GM19023 (cell line): ENCODE results near the gene KCTD11.

Experiments
- ATAC-seq: cut with Tn5 transposase; IDR thresholded peaks from one replicate; pipeline ENCODE4 v1.9.1; 2021; ENCODE audit warnings: mild to moderate bottlenecking, moderate library complexity; ENCODE audit not compliant: unreplicated experiment

KCTD11 gene

DNA sequence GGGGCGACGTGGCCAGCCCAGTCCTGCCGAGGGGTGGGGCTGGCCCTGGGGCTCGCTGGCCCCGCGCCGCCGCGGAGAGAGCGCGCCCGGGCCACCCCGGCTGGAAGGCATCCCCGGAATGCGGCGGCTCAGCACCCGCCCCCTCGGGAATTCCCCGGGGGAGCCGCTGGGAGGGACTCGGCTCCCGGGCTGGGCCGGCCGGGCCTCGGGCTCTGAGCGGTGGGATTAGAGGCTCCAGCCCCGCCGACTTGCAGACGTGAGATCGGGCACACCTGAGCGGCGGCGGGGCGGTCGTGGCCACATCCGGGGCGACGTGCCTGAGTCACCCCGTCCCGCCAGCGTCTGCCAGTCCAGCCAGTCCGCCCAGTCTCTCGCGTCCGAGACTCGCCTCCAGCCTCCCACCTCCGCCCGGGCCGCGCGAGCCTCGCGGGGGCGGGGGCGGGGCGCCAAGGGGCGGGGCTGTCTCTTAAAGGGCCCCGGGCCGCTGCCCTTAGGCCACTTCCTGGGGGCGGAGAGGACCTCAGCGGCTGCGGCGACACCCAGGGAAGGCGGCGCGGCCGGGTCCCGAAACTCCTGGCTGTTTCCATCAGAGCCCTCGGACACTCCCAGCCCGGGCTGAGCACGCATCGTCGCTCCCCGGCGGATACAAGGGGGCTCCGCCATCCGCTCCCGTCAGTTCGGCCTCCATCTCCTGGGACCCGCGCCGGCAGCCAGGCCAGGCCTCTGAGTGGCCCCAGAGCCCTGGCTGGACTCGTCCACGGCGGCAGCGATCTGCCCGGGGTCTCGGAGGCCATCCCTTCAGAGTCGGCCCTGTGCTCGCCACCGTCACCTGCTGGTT is at the start of gene KCTD11:
Gene KCTD11, plus strand, starts transcription at position 498 of the 838 bp plus-strand sequence.
- ATAC-seq: peak; percentile 65

DNA sequence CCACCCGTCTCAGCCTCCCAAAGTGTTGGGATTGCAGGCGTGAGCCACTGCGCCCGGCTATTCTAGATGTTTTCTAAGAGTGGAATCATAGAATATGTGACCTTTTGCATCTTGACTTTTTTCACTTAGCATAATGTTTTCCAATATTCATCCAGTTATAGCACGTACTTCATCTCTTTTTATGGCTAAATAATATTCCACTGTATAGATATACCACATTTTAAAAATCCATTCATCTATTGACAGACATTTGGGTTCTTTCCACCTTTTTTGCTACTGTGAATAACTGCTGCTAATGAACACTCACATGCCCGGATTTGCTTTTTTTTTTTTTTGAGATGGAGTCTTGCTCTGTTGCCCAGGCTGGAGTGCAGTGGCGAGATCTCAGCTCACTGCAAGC is 47.8 kb upstream of the KCTD11 start:
- ATAC-seq: no peak

DNA sequence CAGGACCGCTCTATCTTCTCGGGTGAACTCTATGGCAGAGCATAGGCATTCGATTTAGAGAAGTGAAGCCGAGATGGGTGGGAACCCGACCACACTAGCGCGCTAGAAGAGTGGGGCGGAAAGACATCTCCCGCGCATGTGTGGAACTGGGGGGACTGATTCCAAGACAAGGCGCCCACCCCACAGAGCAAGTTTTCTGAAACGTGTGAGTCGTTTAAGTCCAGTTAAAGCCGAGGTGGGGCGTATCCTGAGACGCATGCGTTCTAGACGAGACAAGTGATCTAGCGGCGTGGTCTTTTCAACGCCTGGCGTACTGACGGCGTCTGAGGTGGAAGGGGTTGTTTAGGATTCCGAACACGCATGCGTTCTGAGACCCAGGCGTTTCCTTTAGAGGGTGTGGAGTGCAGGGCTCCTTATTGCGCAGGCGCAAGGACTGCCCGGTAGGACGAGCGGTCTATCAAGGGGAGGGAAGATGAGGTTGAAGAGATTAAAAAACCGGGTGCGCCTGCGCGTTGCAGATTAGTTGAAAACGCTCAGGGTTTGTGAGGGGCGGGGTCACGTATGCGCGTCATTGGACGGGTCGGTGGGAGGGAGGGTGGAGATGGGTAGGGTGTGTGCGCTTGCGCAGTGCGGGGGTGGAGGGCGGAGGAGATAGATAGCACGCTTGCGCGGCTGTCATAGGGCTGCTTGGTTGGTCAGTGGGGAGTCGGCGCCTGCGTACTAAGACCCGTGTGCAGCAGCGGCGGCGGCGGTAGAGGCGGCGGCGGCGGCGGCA is 44.9 kb upstream of the KCTD11 start, which contains the start of gene EIF5A:
Gene EIF5A, plus strand, starts transcription at position 718 of the 775 bp plus-strand sequence. CDS start 2,008 bp downstream, outside the sequence.
- ATAC-seq: peak; percentile 76

DNA sequence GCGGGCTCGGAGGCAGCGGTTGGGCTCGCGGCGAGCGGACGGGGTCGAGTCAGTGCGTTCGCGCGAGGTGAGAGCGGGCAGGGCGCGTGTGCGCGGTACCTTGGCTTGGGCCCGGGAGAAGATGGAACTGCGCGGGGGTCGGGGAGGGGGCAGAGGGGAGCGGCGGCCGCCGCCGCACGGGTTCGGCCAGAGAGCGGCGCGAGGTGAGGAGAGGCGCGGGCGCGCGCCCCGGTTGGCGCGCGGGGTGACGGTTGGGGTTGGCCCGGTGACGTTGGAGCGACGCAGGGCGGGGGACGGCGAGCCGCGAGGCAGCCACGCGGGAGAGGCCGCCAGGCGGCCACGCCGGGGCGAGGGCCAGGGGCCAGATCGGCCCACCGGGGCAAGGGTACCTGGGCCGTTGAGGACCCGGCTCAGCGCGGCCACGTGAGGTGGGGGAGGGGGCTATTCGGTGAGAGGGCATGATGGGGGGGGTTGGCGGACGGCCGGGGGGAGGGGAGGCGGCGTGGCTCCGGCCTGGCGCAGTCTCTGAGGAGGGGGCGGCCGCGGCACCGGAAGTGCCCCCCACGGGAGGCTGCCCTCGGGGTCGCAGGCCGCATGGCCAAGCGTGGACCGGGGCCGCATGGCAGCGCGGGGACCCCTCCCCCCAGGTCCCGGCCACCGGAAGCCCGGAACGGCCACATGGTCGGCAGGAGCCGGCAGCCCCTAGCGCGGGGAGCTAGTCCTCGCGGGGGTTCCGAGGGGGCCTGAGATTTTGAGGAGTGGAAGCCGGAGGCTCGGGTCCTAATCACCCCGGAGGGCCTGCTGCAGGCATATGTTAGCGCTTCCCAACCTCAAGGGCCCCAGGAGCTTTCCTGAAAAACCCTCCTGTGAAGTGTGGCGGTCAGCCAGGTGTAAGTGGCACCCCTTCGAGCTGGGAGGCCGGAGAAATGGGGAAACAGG is 44.0 kb upstream of the KCTD11 start:
- peak; percentile 8 for ATAC-seq

DNA sequence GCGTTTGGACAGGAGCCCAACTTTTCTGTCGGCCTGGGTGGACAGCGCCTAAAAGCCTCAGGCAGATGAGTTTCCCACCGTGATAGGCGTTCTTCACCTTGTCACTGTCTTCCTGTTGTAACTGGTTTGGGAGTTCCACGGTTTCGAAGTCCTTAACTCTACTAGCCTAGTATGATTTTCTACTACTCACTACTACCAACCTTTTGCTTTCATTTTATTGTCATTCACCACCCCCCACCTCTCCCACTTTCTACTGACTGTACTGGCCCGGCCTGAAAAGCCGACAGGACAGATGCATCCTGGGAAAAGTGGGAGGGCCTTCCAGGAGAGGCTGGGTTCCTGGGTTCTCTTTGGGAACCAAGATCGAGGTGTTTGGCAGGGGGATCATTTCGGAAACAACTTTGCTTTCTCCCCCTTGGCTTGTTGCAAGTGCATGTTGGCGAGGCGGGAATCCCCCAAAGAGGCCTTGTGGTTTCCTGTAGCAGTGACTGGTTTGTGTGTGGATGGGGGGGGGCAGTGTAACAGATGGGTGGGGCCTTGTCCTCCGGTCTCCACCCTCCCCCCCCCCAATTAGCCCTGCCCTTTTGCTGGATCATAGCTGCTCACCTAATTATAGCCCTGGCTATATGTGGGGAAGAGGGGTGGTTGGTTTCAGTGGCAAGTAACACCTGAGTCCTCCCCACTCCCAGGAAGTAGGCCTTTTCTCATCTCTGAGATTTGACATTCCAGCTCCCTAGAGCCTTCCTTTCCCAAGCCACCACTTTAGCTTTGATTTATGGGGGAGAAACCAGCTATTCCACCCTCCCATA is 43.1 kb upstream of the KCTD11 start:
- no peak for ATAC-seq

DNA sequence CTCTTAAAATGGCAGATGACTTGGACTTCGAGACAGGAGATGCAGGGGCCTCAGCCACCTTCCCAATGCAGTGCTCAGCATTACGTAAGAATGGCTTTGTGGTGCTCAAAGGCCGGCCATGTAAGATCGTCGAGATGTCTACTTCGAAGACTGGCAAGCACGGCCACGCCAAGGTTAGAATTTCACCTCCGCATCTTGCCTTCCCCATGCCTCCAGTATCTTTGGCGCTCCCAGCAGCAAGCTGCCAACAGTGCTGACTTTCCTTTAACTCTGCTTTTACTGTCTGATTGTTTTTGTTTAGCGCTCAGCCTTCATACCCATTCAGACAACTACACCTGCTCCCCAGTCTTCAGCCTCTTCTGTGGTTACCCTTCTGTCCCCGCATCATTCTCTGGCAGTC is 42.3 kb upstream of the KCTD11 start:
- no peak for ATAC-seq

DNA sequence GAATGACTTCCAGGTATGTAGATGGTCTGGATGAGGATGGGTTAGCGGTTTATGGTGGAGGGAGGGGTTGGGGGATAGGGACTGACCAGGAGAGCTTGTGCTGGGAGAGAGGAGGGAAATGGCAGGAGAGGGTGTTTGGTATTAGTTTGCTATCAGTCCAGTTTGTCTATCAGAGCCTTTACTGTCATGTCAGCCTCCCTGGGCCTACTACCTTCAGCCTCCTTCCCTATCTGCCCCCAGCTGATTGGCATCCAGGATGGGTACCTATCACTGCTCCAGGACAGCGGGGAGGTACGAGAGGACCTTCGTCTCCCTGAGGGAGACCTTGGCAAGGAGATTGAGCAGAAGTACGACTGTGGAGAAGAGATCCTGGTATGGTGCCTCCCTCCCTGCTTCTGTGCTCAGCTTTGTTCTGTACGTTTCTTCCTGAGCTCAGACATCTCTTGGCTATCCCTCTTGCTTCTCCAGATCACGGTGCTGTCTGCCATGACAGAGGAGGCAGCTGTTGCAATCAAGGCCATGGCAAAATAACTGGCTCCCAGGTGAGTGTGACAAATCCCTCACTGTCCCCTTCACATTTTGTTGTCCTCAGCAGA is 40.8 kb upstream of the KCTD11 start:
- ATAC-seq: no peak

DNA sequence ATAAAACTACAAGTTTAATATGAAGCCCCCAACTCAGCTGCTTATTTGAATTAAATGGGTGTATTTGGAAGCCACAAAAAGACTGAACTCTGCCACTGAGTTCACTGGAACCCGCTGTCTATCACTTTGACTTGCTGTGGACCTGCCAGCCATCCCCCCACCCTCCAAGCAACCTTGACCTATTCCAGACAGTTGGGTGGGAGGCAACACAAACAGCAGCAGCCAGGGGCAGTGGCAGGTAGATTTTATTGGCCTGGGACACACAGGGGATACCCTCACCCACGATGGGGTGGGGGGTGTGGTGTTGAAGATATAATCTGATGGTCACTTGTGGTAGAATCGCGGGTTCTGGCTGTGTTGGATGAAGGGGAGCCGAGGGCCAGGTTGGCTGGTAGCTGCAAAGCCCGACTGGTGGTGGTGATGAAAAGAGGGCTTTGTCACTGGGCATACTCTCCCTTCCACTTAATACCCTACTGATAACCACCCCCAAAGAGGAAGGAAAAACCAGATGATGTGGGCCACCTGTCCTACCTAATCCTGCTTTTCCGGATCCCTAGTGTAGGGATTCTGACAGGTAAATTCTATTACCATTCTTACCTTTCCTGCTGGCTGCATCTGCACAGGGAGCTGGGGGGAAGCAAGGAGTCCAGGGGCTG is 39.4 kb upstream of the KCTD11 start:
- no peak for ATAC-seq

DNA sequence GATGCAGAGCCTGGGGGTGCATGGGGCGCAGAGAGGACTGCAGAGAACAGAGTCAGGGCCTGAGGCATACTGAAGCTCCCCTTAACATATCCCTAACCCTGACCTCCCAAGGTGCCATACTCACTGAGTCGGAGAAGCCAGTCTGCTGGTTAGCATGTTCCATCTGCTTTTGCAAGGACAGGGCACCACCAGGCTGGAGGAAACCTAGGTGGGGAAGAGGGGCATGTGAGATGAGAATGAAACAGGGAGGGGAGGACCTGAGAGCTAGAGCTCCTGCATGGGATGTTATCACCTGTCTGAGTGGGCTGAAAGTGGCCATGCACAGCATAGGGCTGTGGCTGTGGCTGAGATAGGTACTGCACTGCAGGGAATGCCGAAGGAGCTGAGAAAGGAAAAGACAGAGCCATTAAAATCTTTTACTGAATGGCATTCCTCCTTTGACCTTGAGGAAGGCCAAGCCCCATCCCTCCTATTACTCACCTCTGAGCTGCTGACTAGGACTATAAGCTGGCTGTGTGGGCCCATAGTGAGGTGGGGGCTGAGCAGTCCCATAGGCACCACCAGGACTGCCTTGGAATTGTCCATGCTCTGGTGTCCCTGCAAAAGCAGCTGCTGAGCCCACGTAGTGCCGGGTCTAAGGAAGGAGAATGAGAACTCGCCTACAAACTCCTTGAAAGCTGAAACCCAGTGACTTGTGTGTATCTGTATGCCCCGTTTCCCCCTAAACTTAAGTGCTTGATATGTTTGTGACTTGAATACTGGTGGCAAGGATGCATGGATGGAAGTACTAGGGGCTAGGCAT is 38.7 kb upstream of the KCTD11 start:
- no peak for ATAC-seq

DNA sequence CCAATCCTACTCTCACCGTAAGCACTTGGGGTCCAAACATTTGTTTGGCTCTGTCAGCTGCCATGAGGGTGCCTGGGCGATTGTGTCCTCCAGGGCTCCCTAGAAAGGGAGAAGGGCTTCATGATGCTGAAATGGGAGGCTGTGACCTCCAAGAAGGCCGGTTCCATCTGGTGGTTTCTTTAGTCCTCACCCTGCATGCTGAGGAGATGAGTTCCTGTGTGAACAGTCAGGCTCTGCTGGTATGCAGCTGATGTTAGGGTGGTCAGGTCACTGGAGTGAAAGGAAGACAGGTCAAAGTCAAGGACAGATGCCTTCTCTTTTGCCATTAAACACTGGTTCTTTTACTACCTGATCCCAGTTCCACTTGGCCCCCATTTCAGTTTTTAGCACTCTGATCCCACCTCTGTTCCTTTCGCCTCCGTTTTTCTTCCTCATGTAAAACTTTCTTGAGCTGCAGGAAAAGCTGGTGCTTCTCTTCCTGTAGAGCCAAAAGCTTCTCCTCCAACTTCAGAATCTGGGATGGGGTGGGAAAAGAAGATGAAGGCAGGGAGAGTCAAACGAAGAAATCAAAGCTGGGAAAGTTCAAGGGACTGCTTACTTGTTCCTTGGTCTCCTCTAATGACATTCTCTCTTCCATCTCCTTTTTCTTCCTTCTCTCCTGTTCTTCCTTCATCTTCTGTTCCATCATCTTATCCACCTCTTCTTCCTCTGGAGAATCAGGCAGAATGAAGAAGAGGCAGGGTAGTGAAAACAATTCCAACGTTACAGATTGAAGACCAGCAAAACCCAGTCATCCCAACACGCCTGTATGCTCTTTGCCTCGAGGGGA is 37.9 kb upstream of the KCTD11 start:
- ATAC-seq: no peak

DNA sequence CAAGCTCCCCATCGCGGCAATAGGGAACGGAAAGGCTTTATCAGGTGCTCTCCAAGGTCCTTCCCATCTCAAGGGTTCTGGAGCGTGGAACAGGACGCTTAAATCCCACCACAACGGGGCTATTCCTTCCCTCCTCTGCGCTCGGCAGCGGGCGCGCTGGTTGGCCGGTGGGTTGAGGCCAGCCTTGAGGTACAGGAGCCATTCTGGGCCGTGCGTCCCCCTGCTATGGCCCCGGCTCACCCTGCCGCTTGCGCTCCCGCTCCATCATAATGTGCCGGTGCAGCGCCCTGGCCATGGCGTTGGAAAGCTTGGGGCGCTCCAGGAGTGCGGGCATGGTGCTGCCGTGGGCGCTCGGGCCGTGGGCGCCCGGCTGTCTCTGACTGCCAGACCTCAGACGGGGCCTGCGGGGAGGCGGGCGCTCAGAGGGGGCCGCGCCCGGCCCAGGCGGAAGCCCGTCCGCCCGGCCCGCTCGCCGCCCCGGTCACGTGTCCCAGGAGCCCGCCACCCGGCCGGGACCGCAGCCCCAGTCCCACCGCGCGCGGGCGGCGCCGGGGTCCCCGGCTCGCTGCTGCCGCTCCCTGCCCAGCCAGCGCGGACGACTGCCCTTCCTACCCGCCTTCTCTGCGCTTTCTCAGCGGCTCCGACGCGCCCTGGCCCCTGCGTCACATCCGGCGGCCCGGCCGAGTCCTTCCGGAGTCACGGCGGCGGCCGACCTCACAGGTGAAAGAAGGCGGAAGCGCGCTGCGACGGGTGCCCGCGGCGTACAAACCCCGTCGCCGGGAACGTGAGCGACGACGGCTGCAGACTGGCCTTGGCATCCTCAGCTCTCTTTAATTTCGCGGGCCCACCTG is 37.0 kb upstream of the KCTD11 start, which contains the start of gene GPS2:
Gene GPS2, minus strand, starts transcription at position 642 of the 851 bp plus-strand sequence. Its CDS starts 308 bp downstream, at position 334.
- ATAC-seq: peak; percentile 88

DNA sequence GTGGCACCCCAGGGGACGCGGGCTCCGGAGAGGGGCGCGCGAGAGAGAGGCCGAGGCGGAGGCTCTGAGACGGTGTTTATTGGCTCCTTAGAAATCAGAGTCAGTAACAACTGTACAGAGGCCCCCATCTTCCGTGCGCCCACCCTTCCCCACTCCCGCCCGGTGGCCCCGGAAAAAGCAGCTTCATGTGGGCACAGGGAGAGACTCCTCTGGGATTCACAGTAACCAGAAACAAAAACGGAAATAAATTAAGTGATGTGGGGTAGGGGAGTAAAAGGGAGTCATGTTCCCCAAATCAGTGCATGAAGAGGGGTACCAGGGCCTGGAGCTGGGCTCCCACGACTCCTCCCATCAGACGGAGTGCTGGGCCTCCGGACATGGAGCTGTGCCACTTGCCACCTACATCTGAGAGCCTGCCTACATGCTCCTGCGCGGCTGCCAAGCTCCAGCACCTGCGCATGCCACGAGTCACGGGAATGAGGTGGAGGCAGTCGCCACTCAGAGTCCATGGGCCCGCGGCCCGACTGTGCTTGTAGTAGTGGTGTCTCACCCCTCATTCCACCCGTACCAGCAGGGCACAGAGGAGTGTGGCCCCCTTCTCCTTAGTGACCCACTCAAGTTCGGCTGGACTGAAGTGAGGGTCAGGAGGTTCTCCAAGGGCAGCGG is 36.3 kb upstream of the KCTD11 start:
- peak; percentile 22 for ATAC-seq

DNA sequence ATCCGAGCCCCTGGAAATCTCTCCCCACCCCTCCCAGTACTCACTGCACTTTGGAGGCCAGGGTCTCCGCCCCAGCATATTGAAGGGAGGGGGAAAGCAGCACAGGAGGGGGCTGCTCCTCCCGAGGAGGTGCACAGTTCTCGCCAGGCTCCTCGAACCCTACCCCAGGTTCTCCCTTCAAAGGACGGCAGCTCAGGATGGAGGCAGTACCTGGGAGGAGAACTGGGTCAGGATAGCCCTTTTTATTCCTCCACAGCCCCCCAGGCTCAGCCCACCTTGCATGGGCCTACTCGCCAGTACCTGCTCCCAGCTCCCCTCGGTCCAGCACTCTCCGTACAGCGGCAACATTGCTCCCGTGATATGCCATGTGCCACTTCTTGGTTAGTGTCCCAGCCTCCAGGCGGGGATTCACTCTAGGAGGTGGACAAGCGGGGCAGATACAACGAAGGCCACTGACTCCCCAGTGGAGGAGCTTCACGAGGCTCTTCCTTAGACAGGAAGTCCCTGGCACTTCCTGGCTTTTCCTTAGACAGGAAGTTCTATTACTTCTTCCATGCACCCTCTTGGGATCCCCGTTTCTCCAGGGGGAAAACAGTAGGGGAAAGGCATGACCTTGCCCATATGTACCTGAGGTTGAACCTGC is 34.7 kb upstream of the KCTD11 start:
- ATAC-seq: no peak

DNA sequence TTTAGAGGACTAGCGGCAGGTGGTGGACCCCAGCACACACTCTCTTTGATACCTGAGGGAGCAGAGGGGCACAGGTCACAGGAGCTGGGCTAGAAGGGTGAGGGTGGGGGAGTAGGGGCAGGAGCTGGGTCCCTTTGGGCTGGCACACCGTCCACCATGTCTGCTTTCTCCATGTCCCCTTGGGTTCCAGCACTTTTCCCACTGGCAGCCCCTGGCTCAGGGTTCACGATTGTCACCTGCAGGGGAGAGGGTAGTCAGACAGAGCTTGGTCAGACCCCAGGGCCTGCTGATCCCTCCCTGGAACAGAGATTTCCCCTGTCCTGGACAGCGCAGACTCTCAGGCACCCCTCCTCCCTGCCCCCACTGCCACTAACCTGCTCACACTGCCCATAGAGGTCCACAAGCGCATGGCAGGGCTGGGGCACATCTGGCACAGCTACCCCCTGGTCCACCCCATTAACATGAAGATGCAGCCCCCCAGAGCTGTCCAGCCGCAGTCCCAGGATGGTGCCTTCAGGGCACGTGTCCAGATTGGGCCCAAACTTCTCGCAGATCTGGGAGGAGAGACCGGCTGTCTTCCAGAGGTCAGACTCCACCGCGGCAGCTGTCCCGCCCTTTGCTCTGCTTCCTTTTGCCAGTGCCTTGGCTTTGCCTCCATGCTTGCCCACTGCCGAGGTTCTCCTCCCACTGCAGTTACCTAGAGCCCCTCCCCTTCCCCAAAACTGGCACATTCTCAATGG is 33.7 kb upstream of the KCTD11 start:
- no peak for ATAC-seq

DNA sequence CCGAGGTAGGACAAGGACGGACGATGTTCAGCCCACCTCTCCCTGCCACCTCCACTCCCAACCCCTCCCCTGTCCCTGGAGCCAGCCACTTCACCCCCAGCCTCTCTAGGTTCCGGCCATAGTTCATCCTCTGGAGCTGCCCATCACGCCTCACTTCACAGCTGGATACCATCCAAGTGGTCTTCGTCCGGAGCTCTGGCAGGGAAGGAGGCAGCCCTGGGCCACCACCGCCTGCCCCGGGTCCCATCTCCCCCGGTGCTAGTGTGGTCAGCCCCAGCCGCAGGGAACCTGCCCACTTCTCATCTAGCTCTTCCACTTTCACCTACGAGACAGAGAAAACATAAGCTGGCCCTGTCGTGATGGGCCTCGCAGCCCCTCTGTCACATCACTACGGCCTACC is 30.5 kb upstream of the KCTD11 start:
- ATAC-seq: no peak
